ENCODE results near the gene LGALS12. TPM values are rescaled to one million over a fixed set of nuclear protein-coding genes. Genes with fewer than 3 reads are reported as not detected.

Gene LGALS12
- total RNA-seq (not detected in 2 replicates), polyA plus RNA-seq (0.19 and 0.36 TPM in 2 replicates), polyA minus RNA-seq (0.17 and 0.86 TPM in 2 replicates)
- total RNA-seq (2013): 2.2 TPM

GRCh38 chr11:63505857-63506528 lies at the start of gene LGALS12:
Gene LGALS12 (plus strand): TSS chr11:63506084. CDS start chr11:63506459, 375 bp downstream.
- no peak within 1 kb of the TSS for H2AFZ ChIP-seq (ENCODE audit: insufficient read depth, low read depth, low read length, poor library complexity, severe bottlenecking)
- H3K9me3 Mint-ChIP-seq (ENCODE audit: insufficient read depth): no peaks in the 10 kb centered on the region
- no peak within 1 kb of the TSS for H3K4me3 Mint-ChIP-seq
- peaks cover 27% of the 10 kb centered on the region for H3K27me3 Mint-ChIP-seq
- intact Hi-C loops (cut with micrococcal nuclease): no loop called here
- DNase-seq: no peak
- H3K27me3 ChIP-seq (replicated peaks in 1 of 4; ENCODE audit: control extremely low read depth in 1 of 4, control insufficient read depth in 3 of 4, insufficient read depth in 4 of 4, low read length in 3 of 4): peaks cover 0 to 26% (median 3%) of the 10 kb centered on the region in 4 experiments
- H3K27ac Mint-ChIP-seq: no peak within 1 kb of the TSS
- no peak within 1 kb of the TSS for H3K27ac ChIP-seq (ENCODE audit: low read length in 2 of 2)
- no peaks in the 10 kb centered on the region for H4K20me1 ChIP-seq (ENCODE audit: control insufficient read depth, insufficient read depth, low read length, poor library complexity, severe bottlenecking)
- no peaks in the 10 kb centered on the region for H3K4me1 Mint-ChIP-seq
- ChIA-PET POLR2A (no interaction called here), CTCF (no interaction called here)
- H3K9ac ChIP-seq (ENCODE audit: low read length): no peak within 1 kb of the TSS
- no peaks in the 10 kb centered on the region for H3K79me2 ChIP-seq (ENCODE audit: control insufficient read depth, insufficient read depth, low read length)
- H3K4me3 ChIP-seq (ENCODE audit: control extremely low read depth in 1 of 5, extremely low read depth in 1 of 5, insufficient read depth in 1 of 5, low read depth in 2 of 5, low read length in 4 of 5): no peak within 1 kb of the TSS
- TF ChIP-seq CTCF (IDR thresholded peaks at IDR 0.05): no peak
- TF ChIP-seq EZH2 (IDR thresholded peaks at IDR 0.05; ENCODE audit: borderline replicate concordance, insufficient read depth, low read depth, low read length, poor library complexity, severe bottlenecking): no peak
- WGBS (ENCODE audit: insufficient coverage): 12% methylated on average over 8 of the region's 15 CpGs
- ATAC-seq (ENCODE audit: low read depth): no peak
- no peaks in the 10 kb centered on the region for H3K9me3 ChIP-seq (ENCODE audit: control extremely low read depth in 1 of 3, control insufficient read depth in 2 of 3, insufficient read depth in 1 of 3, low read length in 2 of 3)
- H3K4me1 ChIP-seq (ENCODE audit: control insufficient read depth in 2 of 2, insufficient read depth in 2 of 2, low read length in 2 of 2): peaks cover 4 to 7% of the 10 kb centered on the region in 2 donors
- H3K36me3 ChIP-seq (replicated peaks in 1 of 2; ENCODE audit: control extremely low read depth in 1 of 2, control insufficient read depth in 1 of 2, extremely low read depth in 1 of 2, insufficient read depth in 2 of 2, low read length in 1 of 2): no peaks in the 10 kb centered on the region
- no peak within 1 kb of the TSS for H3K4me2 ChIP-seq (replicated peaks; ENCODE audit: low read depth, low read length, poor library complexity, severe bottlenecking)

- Histone ChIP-seq H2AFZ (ENCODE audit: insufficient read depth, low read depth, low read length, poor library complexity, severe bottlenecking) (no peak overlapping the region), H3K4me3 (ENCODE audit: control extremely low read depth in 1 of 5, extremely low read depth in 1 of 5, insufficient read depth in 1 of 5, low read depth in 2 of 5, low read length in 4 of 5) (no peak overlapping the region), H3K9me3 (ENCODE audit: control extremely low read depth in 1 of 3, control insufficient read depth in 2 of 3, insufficient read depth in 1 of 3, low read length in 2 of 3) (no peaks in the 10 kb centered on the region), H3K79me2 (ENCODE audit: control insufficient read depth, insufficient read depth, low read length) (no peaks in the 10 kb centered on the region), H3K27ac (ENCODE audit: low read length in 2 of 2) (no peak overlapping the region), H3K27me3 (replicated peaks in 1 of 4; ENCODE audit: control extremely low read depth in 1 of 4, control insufficient read depth in 3 of 4, insufficient read depth in 4 of 4, low read length in 3 of 4) (peaks cover 0 to 8% (median 1%) of the 10 kb centered on the region in 4 experiments), H3K9ac (ENCODE audit: low read length) (no peak overlapping the region), H3K36me3 (replicated peaks in 1 of 2; ENCODE audit: control extremely low read depth in 1 of 2, control insufficient read depth in 1 of 2, extremely low read depth in 1 of 2, insufficient read depth in 2 of 2, low read length in 1 of 2) (no peaks in the 10 kb centered on the region), H3K4me2 (replicated peaks; ENCODE audit: low read depth, low read length, poor library complexity, severe bottlenecking) (no peak overlapping the region), H3K4me1 (ENCODE audit: control insufficient read depth in 2 of 2, insufficient read depth in 2 of 2, low read length in 2 of 2) (no peaks in the 10 kb centered on the region), H4K20me1 (ENCODE audit: control insufficient read depth, insufficient read depth, low read length, poor library complexity, severe bottlenecking) (no peaks in the 10 kb centered on the region)
- no peak overlapping the region for H3K27ac Mint-ChIP-seq
- DNase-seq (no peak), ATAC-seq (ENCODE audit: low read depth) (no peak)
- WGBS (ENCODE audit: insufficient coverage): 82% methylated on average over 6 of the region's 6 CpGs
- intact Hi-C loops (cut with micrococcal nuclease): no loop called here
- no peak for TF ChIP-seq EZH2 (IDR thresholded peaks at IDR 0.05; ENCODE audit: borderline replicate concordance, insufficient read depth, low read depth, low read length, poor library complexity, severe bottlenecking)
- no peak for TF ChIP-seq CTCF (IDR thresholded peaks at IDR 0.05)
- no peaks in the 10 kb centered on the region for H3K9me3 Mint-ChIP-seq (ENCODE audit: insufficient read depth)
- H3K4me3 Mint-ChIP-seq: no peak overlapping the region
- H3K27me3 Mint-ChIP-seq: peaks cover 36% of the 10 kb centered on the region
- POLR2A ChIA-PET: no interaction called here
- CTCF ChIA-PET: interaction anchor here (1.7 kb wide), 1 partner anchor 20 kb away, joined by 5 read pairs; no protein-coding TSS in a partner anchor
- no peaks in the 10 kb centered on the region for H3K4me1 Mint-ChIP-seq
Observed at GRCh38 chr11:63459586-63459985, 46.3 kb upstream of the LGALS12 start.
